ENCODE measurements around the gene TLCD5. TPM values are rescaled to one million over a fixed set of nuclear protein-coding genes. Genes with fewer than 3 reads are reported as not detected.

Gene TLCD5
- total RNA-seq, 1 experiment from 2014 or later, result 8.6 TPM

DNA sequence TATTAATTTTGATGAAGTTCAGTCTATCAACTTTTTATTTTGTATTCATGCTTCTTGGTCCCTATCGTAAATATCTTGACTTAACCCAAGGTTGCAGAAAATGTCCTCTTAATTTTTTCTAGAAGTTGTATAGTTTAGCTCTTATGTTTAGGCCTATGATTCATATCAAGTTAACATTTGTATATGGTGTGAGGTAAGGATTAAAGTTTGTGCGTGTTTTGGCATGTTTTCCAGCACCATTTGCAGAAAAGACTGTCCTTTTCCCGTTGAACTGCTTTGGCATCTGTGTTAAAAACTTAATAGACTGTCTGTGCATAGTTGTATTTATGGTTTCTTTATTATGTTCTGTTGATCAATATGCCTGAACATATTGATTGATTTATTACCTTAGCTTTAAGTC lies 53.4 kb downstream of the TLCD5 start:
- DNase-seq (ENCODE audit: low read depth), result no peak

DNA sequence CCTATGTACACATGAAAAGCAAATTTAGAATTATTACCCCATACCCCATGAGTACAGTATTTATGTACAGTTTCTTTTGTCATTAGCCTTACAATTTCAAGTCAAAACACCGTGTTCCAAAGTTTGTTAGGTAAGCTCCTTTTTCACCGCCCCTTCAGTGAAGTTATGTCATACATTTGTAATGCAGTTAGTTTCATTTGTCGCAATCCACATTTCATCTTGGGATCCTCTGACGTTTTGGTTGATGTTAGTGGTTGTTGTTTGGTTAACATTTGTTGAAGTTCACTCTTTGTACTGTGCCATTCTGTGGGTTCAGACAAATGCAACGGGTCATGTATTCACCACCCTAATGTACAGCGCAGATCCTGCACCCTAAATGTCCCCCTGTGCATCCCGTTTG lies 56.3 kb downstream of the TLCD5 start:
- DNase-seq (ENCODE audit: low read depth), result no peak

Small RNA genes within 50 kb of the gene (small RNA-seq; reads per million reads assigned to genes)
- gene RF00100, result 406 reads per million, percentile 98 among the genes with 10 or more reads in this experiment

Other genes starting within 250 kb of the TLCD5 start
- gene TRIM29, start 187.2 kb upstream of the TLCD5 start, total RNA-seq (2014; rRNA removed; shearing (Covaris generic)), result 0.07 TPM in 1 of 2 replicates, not detected in the other
- gene OAF, start 114.3 kb upstream of the TLCD5 start, total RNA-seq (2014; rRNA removed; shearing (Covaris generic)), result 190 and 227 TPM in 2 replicates
- gene POU2F3, start 85.2 kb upstream of the TLCD5 start, total RNA-seq (2014; rRNA removed; shearing (Covaris generic)), result 0.33 TPM in 1 of 2 replicates, not detected in the other
- gene ARHGEF12, start 11.1 kb downstream of the TLCD5 start, total RNA-seq (2014; rRNA removed; shearing (Covaris generic)), result 29.1 and 38.3 TPM in 2 replicates
- gene GRIK4, start 186.4 kb downstream of the TLCD5 start, total RNA-seq (2014; rRNA removed; shearing (Covaris generic)), result not detected in 2 replicates

Measured in HT1080 (cell line).